ENCODE measurements around the gene PPP2R3A. TPM values are rescaled to one million over a fixed set of nuclear protein-coding genes. Genes with fewer than 3 reads are reported as not detected.
"Not testable (repeated sequence)": the region's sequence is repeated elsewhere in the genome, so short reads cannot be mapped to it uniquely, and the experiment has no call there.

Gene PPP2R3A
- under 1 TPM; 0.49 to 0.53 TPM for total RNA-seq

- Mint-ChIP-seq H3K36me3 (ENCODE audit: insufficient read depth in 2 of 2) (peaks cover 0 to 4% of the 10 kb centered on the region in 2 donors), H3K4me3 (peak within 1 kb of the TSS; percentile 81 to 82), H3K4me1 (ENCODE audit: low read depth) (peaks cover 6% of the 10 kb centered on the region), H3K27ac (no peak within 1 kb of the TSS), H3K9me3 (peaks cover 4 to 8% of the 10 kb centered on the region in 2 donors), H3K27me3 (ENCODE audit: low read depth) (peaks cover 25% of the 10 kb centered on the region)
- DNase-seq (peak; percentile 75 to 83), ATAC-seq (replicated peaks in 1 of 2) (peak; percentile 93 to 94)
These were observed at the start of gene PPP2R3A for GRCh38 chr3:135965506-135966270. TSS of gene PPP2R3A (plus strand) at chr3:135965728. CDS start at chr3:136001499, 35,771 bp downstream.

- DNase-seq (no peak), ATAC-seq (replicated peaks in 1 of 2) (no peak)
- no peaks in the 10 kb centered on the region for H3K4me1 Mint-ChIP-seq (ENCODE audit: low read depth)
- H3K27me3 Mint-ChIP-seq (ENCODE audit: low read depth), result no peaks in the 10 kb centered on the region
- H3K36me3 Mint-ChIP-seq (ENCODE audit: insufficient read depth in 2 of 2), result no peaks in the 10 kb centered on the region
- no peak overlapping the region for H3K4me3 Mint-ChIP-seq
- H3K9me3 Mint-ChIP-seq, result no peaks in the 10 kb centered on the region
- H3K27ac Mint-ChIP-seq, result no peak overlapping the region
These were observed 49.2 kb upstream of the PPP2R3A start for GRCh38 chr3:135916310-135916709.

DNA sequence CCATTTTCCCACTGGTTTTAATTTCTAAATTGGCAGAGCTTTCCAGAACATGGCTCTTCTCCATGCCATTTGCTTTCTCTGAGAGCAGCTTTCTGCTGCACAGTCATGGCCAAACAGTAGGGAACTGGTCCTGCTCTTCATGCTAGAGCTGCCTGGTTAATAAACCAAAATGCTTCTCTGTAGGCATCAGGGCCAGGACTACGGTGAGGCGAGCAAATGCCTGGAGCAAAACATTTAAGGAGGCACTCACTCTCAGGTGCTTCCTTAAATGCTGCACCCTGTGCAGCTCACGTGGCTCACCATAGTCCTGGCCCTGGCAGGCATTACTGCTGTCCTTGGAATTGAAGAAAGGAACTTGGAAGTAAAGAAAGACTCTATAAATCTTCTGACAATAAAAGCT lies 48.5 kb upstream of the PPP2R3A start:
- Mint-ChIP-seq H3K9me3 (no peaks in the 10 kb centered on the region), H3K4me1 (ENCODE audit: low read depth) (no peaks in the 10 kb centered on the region), H3K36me3 (ENCODE audit: insufficient read depth in 2 of 2) (no peaks in the 10 kb centered on the region), H3K27ac (no peak overlapping the region), H3K27me3 (ENCODE audit: low read depth) (no peaks in the 10 kb centered on the region), H3K4me3 (no peak overlapping the region)
- DNase-seq (no peak), ATAC-seq (replicated peaks in 1 of 2) (no peak)

DNA sequence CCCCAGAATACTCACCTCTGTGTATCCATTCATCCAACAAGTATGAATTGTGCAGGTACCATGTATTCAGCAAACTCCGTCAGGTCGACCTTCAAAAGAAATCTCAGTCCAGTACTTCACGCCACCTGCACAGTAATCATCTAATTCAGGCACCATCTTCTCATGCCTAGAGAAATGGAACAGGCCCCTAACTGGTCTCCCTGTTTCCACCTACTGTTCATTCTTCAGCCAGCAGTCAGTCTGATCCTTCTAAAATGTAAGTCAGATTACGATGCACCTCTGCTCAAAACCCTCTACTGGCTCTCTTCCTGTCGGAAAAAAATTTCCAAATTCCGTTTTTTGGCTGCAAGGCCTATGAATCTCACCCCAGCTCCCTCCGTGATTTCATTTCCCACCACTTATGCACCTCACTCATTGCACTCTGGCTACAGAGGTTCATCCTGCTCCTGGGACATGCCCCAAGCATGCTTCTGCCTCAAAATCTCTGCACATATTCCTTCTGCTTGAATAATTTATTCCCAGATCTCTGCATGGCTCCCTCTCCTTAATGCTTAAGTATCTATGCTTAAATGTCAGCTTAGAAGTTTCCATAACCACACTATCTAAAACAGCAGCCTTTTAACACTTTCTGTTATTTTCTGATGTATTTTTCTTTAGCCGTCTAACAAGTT lies 47.5 kb upstream of the PPP2R3A start:
- Mint-ChIP-seq H3K4me1 (ENCODE audit: low read depth) (no peaks in the 10 kb centered on the region), H3K27ac (no peak overlapping the region), H3K27me3 (ENCODE audit: low read depth) (no peaks in the 10 kb centered on the region), H3K9me3 (no peaks in the 10 kb centered on the region), H3K4me3 (no peak overlapping the region), H3K36me3 (ENCODE audit: insufficient read depth in 2 of 2) (no peaks in the 10 kb centered on the region)
- no peak for ATAC-seq (replicated peaks in 1 of 2)
- DNase-seq, result no peak

- ATAC-seq (replicated peaks in 1 of 2), result no peak
- Mint-ChIP-seq H3K27ac (no peak overlapping the region), H3K4me1 (ENCODE audit: low read depth) (no peaks in the 10 kb centered on the region), H3K4me3 (no peak overlapping the region), H3K9me3 (no peaks in the 10 kb centered on the region), H3K36me3 (ENCODE audit: insufficient read depth in 2 of 2) (no peaks in the 10 kb centered on the region), H3K27me3 (ENCODE audit: low read depth) (no peaks in the 10 kb centered on the region)
- no peak for DNase-seq
These were observed 46.9 kb upstream of the PPP2R3A start for GRCh38 chr3:135918600-135918999.

- no peak for ATAC-seq (replicated peaks in 1 of 2)
- Mint-ChIP-seq H3K4me1 (ENCODE audit: low read depth) (no peaks in the 10 kb centered on the region), H3K27ac (no peak overlapping the region), H3K4me3 (no peak overlapping the region), H3K9me3 (no peaks in the 10 kb centered on the region), H3K36me3 (ENCODE audit: insufficient read depth in 2 of 2) (no peaks in the 10 kb centered on the region), H3K27me3 (ENCODE audit: low read depth) (no peaks in the 10 kb centered on the region)
- no peak for DNase-seq
These were observed 45.3 kb upstream of the PPP2R3A start for GRCh38 chr3:135920275-135920674.

DNA sequence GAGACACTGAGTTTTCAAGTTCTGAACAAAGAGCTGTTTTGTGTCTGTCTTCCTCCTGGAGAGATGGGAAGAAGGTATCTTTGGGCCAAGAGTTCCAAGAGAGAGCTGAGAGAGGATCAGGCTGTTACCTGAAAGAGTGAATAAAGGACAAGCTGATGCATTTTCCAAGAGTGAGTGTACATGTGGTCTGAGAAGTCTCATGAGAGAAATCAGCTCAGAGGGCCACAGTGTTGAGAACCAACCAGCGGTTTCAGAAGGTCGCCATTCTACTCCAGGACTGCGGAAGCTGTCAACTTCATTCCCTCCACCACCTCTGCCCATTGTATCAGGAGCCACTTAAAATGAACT lies 42.7 kb upstream of the PPP2R3A start:
- H3K9me3 Mint-ChIP-seq, result no peaks in the 10 kb centered on the region
- no peak overlapping the region for H3K27ac Mint-ChIP-seq
- H3K27me3 Mint-ChIP-seq (ENCODE audit: low read depth), result no peaks in the 10 kb centered on the region
- H3K4me3 Mint-ChIP-seq, result no peak overlapping the region
- DNase-seq, result no peak
- ATAC-seq (replicated peaks in 1 of 2), result no peak
- no peaks in the 10 kb centered on the region for H3K36me3 Mint-ChIP-seq (ENCODE audit: insufficient read depth in 2 of 2)
- no peaks in the 10 kb centered on the region for H3K4me1 Mint-ChIP-seq (ENCODE audit: low read depth)

GRCh38 chr3:135924506-135924905 lies 41.0 kb upstream of the PPP2R3A start:
- DNase-seq, result no peak
- Mint-ChIP-seq H3K9me3 (no peaks in the 10 kb centered on the region), H3K27me3 (ENCODE audit: low read depth) (no peaks in the 10 kb centered on the region)

GRCh38 chr3:135926664-135927063 lies 38.9 kb upstream of the PPP2R3A start:
- no peak for DNase-seq
- Mint-ChIP-seq H3K36me3 (ENCODE audit: insufficient read depth in 2 of 2) (no peaks in the 10 kb centered on the region), H3K4me1 (ENCODE audit: low read depth) (no peaks in the 10 kb centered on the region), H3K27me3 (ENCODE audit: low read depth) (no peaks in the 10 kb centered on the region), H3K4me3 (no peak overlapping the region), H3K9me3 (no peaks in the 10 kb centered on the region), H3K27ac (no peak overlapping the region)
- no peak for ATAC-seq (replicated peaks in 1 of 2)

More at GRCh38 chr3:135924506-135924905, 41.0 kb upstream of the PPP2R3A start:
- Mint-ChIP-seq H3K4me3 (no peak overlapping the region), H3K36me3 (ENCODE audit: insufficient read depth in 2 of 2) (no peaks in the 10 kb centered on the region), H3K27ac (no peak overlapping the region), H3K4me1 (ENCODE audit: low read depth) (no peaks in the 10 kb centered on the region)
- no peak for ATAC-seq (replicated peaks in 1 of 2)

GRCh38 chr3:135927155-135927554 lies 38.4 kb upstream of the PPP2R3A start:
- Mint-ChIP-seq H3K27ac (no peak overlapping the region), H3K36me3 (ENCODE audit: insufficient read depth in 2 of 2) (no peaks in the 10 kb centered on the region), H3K4me1 (ENCODE audit: low read depth) (no peaks in the 10 kb centered on the region), H3K27me3 (ENCODE audit: low read depth) (no peaks in the 10 kb centered on the region), H3K9me3 (no peaks in the 10 kb centered on the region), H3K4me3 (no peak overlapping the region)
- ATAC-seq (replicated peaks in 1 of 2) (no peak), DNase-seq (no peak)

DNA sequence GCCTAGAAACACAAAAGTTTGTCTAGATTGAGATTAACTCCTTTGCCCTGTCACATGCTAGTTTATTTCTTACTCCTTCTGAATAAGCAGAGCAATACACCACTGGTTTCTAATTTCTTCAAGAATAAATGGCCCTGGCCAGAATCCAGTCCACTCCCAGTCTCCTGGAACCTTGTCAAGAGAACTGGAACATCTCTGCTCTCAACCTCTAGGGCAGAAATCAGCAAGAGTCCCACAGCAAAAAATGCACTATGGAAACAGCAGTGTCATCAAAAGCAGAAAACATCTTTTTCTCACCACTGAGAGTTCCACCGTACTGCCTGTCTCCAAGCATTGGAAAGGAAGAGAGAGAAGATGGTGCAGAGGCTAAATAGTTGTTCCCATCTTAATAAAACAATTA lies 35.9 kb upstream of the PPP2R3A start:
- DNase-seq (no peak), ATAC-seq (replicated peaks in 1 of 2) (no peak)
- no peak overlapping the region for H3K27ac Mint-ChIP-seq
- H3K27me3 Mint-ChIP-seq (ENCODE audit: low read depth), result no peaks in the 10 kb centered on the region
- no peak overlapping the region for H3K4me3 Mint-ChIP-seq
- H3K4me1 Mint-ChIP-seq (ENCODE audit: low read depth), result no peaks in the 10 kb centered on the region
- no peaks in the 10 kb centered on the region for H3K36me3 Mint-ChIP-seq (ENCODE audit: insufficient read depth in 2 of 2)
- H3K9me3 Mint-ChIP-seq, result peaks cover 0 to under 1% of the 10 kb centered on the region in 2 donors

DNA sequence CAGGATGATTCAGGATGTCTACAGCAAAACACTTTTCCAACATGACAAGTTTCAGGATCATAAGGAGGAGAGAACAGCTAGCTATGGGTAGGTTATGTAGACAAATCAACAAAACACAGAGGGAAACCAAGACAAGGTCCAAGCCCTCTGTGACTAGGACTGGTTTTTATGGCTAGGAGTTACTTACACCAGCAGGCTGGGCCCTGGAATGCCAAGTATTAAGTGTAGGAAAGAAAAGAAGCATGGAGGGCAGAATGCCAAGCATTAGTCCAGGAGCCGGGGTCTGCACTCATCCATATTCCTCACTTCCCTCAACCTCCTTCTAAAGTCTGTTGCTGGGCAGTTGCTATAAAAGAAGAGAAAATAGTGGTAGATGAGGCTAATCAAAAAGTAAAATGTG lies 35.3 kb upstream of the PPP2R3A start:
- no peak overlapping the region for H3K4me3 Mint-ChIP-seq
- no peaks in the 10 kb centered on the region for H3K36me3 Mint-ChIP-seq (ENCODE audit: insufficient read depth in 2 of 2)
- no peaks in the 10 kb centered on the region for H3K4me1 Mint-ChIP-seq (ENCODE audit: low read depth)
- no peak for DNase-seq
- H3K27ac Mint-ChIP-seq, result no peak overlapping the region
- ATAC-seq (replicated peaks in 1 of 2), result no peak
- H3K9me3 Mint-ChIP-seq, result peaks cover 0 to 2% of the 10 kb centered on the region in 2 donors
- no peaks in the 10 kb centered on the region for H3K27me3 Mint-ChIP-seq (ENCODE audit: low read depth)

DNA sequence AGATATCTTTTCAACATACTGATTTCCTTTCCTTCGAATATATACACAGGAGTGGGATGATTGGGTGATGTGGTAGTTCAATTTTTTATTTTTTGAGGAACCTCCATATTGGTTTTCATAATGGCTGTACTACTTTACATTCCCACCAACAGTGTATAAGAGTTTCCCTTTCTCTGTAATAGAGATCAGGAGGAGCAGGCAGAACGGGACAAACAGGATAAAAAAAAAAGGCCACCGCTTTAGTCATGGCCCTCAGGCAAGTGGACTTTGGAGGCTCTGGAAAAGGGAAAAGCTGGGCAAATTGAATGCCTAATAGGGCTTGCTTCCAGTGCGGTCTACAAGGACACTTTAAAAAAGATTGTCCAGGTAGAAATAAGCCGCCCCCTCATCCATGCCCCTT lies 30.4 kb upstream of the PPP2R3A start:
- H3K9me3 Mint-ChIP-seq; H3K4me1 Mint-ChIP-seq (ENCODE audit: low read depth); H3K4me3 Mint-ChIP-seq; ATAC-seq (replicated peaks in 1 of 2); H3K27me3 Mint-ChIP-seq (ENCODE audit: low read depth); H3K27ac Mint-ChIP-seq; DNase-seq; H3K36me3 Mint-ChIP-seq (ENCODE audit: insufficient read depth in 2 of 2): not testable (repeated sequence)

DNA sequence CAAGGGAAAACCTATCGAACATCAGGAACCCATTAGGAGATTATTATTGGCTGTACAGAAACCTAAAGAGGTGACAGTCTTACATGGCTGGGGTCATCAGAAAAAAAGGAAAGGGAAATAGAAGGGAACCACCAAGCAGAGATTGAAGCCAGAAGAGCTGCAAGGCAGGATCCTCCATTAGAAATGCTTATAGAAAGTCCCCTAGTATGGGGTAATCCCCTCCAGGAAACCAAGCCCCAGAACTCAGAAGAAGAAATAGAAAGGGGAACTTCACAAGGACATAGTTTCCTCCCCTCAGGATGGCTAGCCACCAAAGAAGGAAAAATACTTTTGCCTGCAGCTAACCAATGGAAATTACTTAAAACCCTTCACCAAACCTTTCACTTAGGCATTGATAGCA lies 27.8 kb upstream of the PPP2R3A start:
- H3K4me3 Mint-ChIP-seq; H3K4me1 Mint-ChIP-seq (ENCODE audit: low read depth); H3K27me3 Mint-ChIP-seq (ENCODE audit: low read depth); H3K9me3 Mint-ChIP-seq; H3K36me3 Mint-ChIP-seq (ENCODE audit: insufficient read depth in 2 of 2); DNase-seq; H3K27ac Mint-ChIP-seq; ATAC-seq (replicated peaks in 1 of 2): not testable (repeated sequence)
